Activated CD8-positive, alpha-beta memory T cell treated with anti-CD3 and anti-CD28 coated beads, Interleukin-2, amount 10 ng/mL, durations not matched to agents 7 days and 5 days (primary cell): ENCODE data around the gene DDR2. TPM values are rescaled to one million over a fixed set of nuclear protein-coding genes. Genes with fewer than 3 reads are reported as not detected.
"Not testable (repeated sequence)": the region's sequence is repeated elsewhere in the genome, so short reads cannot be mapped to it uniquely, and the experiment has no call there.

ENCODE experiments used
- ATAC-seq: fragments of 150-1000 bp; cut with Tn5 transposase; one replicate; pipeline ENCODE4 v1.10.0; 2021; ENCODE audit warnings: moderate library complexity
- CTCF ChIA-PET: fragments of 350-600 bp; sonication (Branson Sonifier 250); formaldehyde crosslinking; loops from one replicate; lab custom pipeline; 2021; ENCODE audit warnings: antibody characterized with exemption; lab: Charles Lee
- DNase-seq: peaks from one replicate; pipeline ENCODE4 v3.0.0-alpha.2; 2020
- H3K27ac Mint-ChIP-seq: one replicate; pipeline ENCODE4 v1.8.0; 2021; ENCODE audit warnings: mild to moderate bottlenecking, mixed read lengths
- H3K27me3 Mint-ChIP-seq: one replicate; pipeline ENCODE4 v1.8.0; 2021; ENCODE audit warnings: mixed read lengths
- H3K36me3 Mint-ChIP-seq: one replicate; pipeline ENCODE4 v1.8.0; 2021; ENCODE audit warnings: mild to moderate bottlenecking, mixed read lengths
- H3K4me1 Mint-ChIP-seq: one replicate; pipeline ENCODE4 v1.8.0; 2021; ENCODE audit warnings: mixed read lengths
- H3K4me3 Mint-ChIP-seq: one replicate; pipeline ENCODE4 v1.8.0; 2021; ENCODE audit warnings: mild to moderate bottlenecking, moderate library complexity, mixed read lengths
- H3K9me3 Mint-ChIP-seq: one replicate; pipeline ENCODE4 v1.8.0; 2022; ENCODE audit warnings: low read depth, mixed read lengths
- total RNA-seq, 2 experiments: library from RNA; stranded (reverse); gene quantifications; one replicate each; pipeline ENCODE4 v1.2.3, GENCODE V29; 2021

The DDR2 gene
- under 1 TPM; 0.16 to 0.18 TPM for total RNA-seq

DNA sequence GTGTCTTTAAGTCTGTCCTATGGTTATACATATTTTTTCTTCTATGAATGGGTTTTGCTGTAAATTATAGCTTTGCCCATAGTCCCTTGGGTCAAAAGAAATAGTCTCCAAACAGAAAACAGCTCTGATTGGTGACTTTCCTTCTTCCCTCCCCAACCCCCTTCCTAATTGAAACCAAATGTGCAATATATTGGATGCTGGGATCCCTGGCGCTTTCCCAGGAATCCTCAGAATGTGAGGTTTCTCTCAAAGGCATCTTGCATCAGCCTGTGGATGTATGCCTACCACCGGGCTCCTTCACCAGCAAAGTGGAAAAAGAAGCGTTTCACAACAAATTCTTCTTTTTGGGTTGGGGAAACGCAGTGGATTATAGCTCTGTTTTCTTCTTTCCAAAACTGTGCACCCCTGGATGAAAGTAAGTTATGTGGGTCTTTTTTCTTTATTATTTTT lies at the start of gene DDR2:
Gene DDR2, plus strand, starts transcription at position 248 of the 450 bp plus-strand sequence. CDS start 86,600 bp downstream, outside the sequence.
- Mint-ChIP-seq H3K27ac (no peak within 1 kb of the TSS), H3K4me3 (no peak within 1 kb of the TSS), H3K36me3 (no peaks in the 10 kb centered on the region), H3K27me3 (peaks cover 6% of the 10 kb centered on the region), H3K9me3 (no peaks in the 10 kb centered on the region), H3K4me1 (peaks cover 4% of the 10 kb centered on the region)
- CTCF ChIA-PET, result interaction anchor here (1.7 kb wide), 1 partner anchor 19 kb away, joined by 5 read pairs; no protein-coding TSS in a partner anchor
- no peak for ATAC-seq
- DNase-seq, result no peak

DNA sequence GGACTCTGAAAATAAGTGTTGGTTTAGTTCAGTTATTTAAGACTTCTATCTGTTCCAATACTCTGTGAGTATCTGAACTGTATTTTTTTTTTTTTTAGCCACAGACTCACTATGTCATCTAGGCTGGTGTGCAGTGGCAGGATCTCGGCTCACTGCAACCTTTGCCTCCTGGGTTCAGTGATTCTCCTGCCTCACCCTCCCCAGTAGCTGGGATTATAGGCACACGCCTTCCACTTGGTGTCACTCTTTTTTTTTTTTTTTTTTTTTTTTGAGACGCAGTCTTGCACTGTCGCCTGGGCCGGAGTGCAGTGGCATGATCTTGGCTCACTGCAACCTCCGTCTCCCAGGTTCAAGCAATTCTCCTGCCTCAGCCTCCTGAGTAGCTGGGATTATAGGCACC lies 49.4 kb upstream of the DDR2 start:
- DNase-seq, CTCF ChIA-PET, H3K36me3 Mint-ChIP-seq, ATAC-seq, H3K27ac Mint-ChIP-seq, H3K4me1 Mint-ChIP-seq, H3K4me3 Mint-ChIP-seq, H3K27me3 Mint-ChIP-seq, H3K9me3 Mint-ChIP-seq: not testable (repeated sequence)

DNA sequence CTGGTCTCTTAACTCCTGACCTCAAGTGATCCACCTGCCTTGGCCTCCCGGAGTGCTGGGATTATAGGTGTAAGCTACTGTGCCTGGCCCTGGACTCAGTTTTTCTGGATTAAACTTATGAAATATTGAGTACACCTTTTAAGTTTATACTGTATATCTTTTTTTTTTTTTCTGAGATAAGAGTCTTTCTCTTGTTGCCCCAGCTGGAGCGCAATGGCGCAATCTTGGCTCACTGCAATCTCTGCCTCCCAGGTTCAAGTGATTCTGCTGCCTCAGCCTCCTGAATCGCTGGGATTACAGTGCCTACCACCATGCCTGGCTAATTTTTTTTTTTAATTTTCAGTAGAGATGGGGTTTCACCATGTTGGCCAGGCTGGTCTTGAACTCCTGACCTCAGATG lies 47.2 kb upstream of the DDR2 start:
- H3K4me3 Mint-ChIP-seq, H3K9me3 Mint-ChIP-seq, H3K27ac Mint-ChIP-seq, ATAC-seq, DNase-seq, CTCF ChIA-PET, H3K27me3 Mint-ChIP-seq, H3K4me1 Mint-ChIP-seq: not testable (repeated sequence)
- peaks cover 14% of the 10 kb centered on the region for H3K36me3 Mint-ChIP-seq

DNA sequence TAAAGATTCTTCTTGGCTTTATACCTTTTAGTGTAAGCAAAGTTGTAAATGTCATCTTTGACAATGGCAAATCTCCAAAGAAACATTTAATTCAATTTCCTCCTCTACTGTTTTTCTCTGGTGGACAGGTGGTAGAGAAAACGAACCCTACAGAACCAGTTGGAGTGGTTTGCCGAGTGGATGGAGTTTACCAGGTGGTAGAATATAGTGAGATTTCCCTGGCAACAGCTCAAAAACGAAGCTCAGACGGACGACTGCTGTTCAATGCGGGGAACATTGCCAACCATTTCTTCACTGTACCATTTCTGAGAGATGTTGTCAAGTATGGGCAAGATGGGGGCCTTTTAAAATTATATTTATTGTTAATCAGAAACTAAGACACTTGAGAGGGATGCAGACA lies 44.9 kb upstream of the DDR2 start:
- CTCF ChIA-PET, result no interaction called here
- Mint-ChIP-seq H3K9me3 (no peaks in the 10 kb centered on the region), H3K4me3 (no peak overlapping the region), H3K4me1 (no peaks in the 10 kb centered on the region), H3K27ac (no peak overlapping the region), H3K36me3 (peaks cover 17% of the 10 kb centered on the region), H3K27me3 (no peaks in the 10 kb centered on the region)
- ATAC-seq (no peak), DNase-seq (no peak)

DNA sequence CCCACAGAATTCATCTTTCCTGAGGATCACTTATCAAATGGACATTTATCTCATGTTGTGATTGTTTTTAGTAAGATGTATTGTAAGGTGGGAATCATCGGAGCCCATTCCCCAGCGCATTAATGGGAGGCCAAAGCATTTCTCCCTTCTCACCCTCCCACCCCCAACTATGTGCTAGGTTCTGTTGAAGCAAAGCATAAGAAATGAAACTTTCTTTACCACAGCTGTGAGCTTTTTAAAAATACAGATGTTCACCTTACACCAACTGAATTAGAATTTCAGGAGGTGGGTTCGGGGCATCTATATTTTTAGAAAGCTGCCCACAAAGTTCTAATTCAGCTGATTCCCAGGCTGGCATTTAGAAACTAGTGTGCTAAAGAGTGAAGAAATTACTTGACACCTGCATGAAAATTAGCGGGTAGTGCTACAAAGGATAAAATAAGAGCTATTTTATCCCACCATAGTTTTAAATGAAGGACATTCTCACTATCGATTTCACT lies 44.5 kb upstream of the DDR2 start:
- no peak overlapping the region for H3K27ac Mint-ChIP-seq
- H3K4me1 Mint-ChIP-seq, result no peaks in the 10 kb centered on the region
- H3K4me3 Mint-ChIP-seq, result no peak overlapping the region
- H3K27me3 Mint-ChIP-seq, result no peaks in the 10 kb centered on the region
- CTCF ChIA-PET, result no interaction called here
- ATAC-seq, result no peak
- H3K9me3 Mint-ChIP-seq, result no peaks in the 10 kb centered on the region
- peaks cover 21% of the 10 kb centered on the region for H3K36me3 Mint-ChIP-seq
- no peak for DNase-seq

DNA sequence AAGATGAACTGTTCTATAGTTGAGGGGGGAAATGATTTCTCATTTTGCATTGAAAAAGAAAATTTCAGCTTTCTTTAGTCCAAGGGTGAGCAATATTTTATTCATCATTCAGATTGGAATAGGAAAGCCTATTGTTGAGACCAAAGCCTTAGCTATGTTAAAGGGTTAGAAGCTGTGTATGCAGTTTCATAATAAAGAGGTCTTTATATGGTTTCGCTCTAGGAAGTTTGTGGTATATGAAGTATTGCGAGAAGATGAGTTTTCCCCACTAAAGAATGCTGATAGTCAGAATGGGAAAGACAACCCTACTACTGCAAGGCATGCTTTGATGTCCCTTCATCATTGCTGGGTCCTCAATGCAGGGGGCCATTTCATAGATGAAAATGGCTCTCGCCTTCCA lies 42.2 kb upstream of the DDR2 start:
- H3K36me3 Mint-ChIP-seq, result peaks cover 21% of the 10 kb centered on the region
- H3K27ac Mint-ChIP-seq, result no peak overlapping the region
- no peaks in the 10 kb centered on the region for H3K9me3 Mint-ChIP-seq
- no peaks in the 10 kb centered on the region for H3K27me3 Mint-ChIP-seq
- ATAC-seq (no peak), DNase-seq (no peak)
- no peak overlapping the region for H3K4me3 Mint-ChIP-seq
- CTCF ChIA-PET, result interaction anchor here (0.8 to 1.0 kb wide), 2 partner anchors 13 to 23 kb away, joined by 3 read pairs; no protein-coding TSS in a partner anchor
- no peaks in the 10 kb centered on the region for H3K4me1 Mint-ChIP-seq

DNA sequence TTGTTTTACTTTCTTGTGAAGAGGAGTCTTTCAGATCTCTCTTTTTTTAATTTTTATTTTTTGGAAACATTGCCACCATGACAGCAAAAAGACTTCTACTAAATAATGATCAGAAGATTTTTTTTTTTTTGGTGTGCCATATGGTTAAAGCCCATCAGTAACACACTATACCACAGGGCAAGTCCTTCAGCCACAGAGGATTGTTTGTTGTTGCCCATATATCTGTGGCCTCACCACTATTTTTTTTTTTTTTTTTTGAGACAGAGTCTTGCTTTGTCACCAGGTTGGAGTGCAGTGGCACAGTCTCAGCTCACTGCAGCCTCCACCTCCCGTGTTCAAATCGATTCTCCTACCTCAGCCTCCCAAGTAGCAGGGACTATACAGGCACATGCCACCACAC lies 41.6 kb upstream of the DDR2 start:
- H3K4me1 Mint-ChIP-seq, result no peaks in the 10 kb centered on the region
- no peak overlapping the region for H3K27ac Mint-ChIP-seq
- H3K9me3 Mint-ChIP-seq, result no peaks in the 10 kb centered on the region
- no peak overlapping the region for H3K4me3 Mint-ChIP-seq
- CTCF ChIA-PET, result interaction anchor here (0.6 to 0.8 kb wide), 2 partner anchors 13 to 762 kb away, joined by 3 read pairs; no protein-coding TSS in a partner anchor
- H3K36me3 Mint-ChIP-seq, result peaks cover 21% of the 10 kb centered on the region
- ATAC-seq, result no peak
- H3K27me3 Mint-ChIP-seq, result no peaks in the 10 kb centered on the region
- DNase-seq, result no peak

DNA sequence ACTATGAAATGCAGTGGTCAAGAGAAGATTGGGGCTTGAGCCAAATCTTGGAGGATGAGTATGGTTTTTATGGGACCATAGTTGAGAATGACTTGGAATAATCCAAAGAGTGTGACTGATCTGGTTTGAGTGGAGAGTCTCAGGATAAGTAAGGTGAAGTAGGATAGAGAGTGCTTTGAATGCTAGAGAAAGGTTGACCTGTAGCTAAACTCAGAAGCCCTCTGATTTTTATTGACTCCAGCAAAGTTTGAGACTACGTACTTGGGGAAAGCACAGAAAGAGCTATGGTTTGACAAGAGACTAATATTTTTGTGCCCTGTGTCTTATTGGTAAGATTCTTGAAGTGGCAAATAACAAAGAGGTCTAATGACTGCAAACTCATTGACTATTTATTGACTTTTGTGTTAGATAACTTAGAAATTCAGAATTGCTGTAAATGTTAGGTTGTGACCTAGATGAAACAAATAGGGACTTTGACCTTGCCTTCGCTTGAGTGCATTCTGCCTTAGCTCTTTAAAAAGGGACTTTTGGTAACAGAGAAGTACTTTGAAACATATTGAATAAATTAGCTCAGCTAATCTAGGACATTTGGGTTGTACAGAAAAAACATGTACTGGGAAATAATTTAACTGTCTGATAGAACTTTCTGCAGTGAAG lies 35.6 kb upstream of the DDR2 start:
- no peak overlapping the region for H3K27ac Mint-ChIP-seq
- ATAC-seq (no peak), DNase-seq (no peak)
- H3K27me3 Mint-ChIP-seq, result no peaks in the 10 kb centered on the region
- H3K9me3 Mint-ChIP-seq, result no peaks in the 10 kb centered on the region
- H3K36me3 Mint-ChIP-seq, result peaks cover 20% of the 10 kb centered on the region
- CTCF ChIA-PET, result no interaction called here
- no peak overlapping the region for H3K4me3 Mint-ChIP-seq
- H3K4me1 Mint-ChIP-seq, result no peaks in the 10 kb centered on the region

DNA sequence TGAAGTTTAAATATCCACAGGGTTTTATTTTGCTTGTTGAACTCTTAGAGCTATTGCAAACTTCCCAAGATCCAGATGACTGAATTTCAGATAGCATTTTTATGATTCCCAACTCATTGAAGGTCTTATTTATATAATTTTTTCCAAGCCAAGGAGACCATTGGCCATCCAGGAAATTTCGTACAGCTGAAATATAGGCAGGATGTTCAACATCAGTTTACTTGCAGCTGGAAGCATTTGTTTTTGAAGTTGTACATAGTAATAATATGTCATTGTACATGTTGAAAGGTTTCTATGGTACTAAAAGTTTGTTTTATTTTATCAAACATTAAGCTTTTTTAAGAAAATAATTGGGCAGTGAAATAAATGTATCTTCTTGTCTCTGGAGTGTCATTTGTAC lies 32.8 kb upstream of the DDR2 start:
- Mint-ChIP-seq H3K9me3 (no peaks in the 10 kb centered on the region), H3K4me1 (no peaks in the 10 kb centered on the region), H3K27me3 (no peaks in the 10 kb centered on the region), H3K4me3 (no peak overlapping the region), H3K27ac (no peak overlapping the region), H3K36me3 (peaks cover 22% of the 10 kb centered on the region)
- ATAC-seq, result no peak
- CTCF ChIA-PET, result interaction anchor here (0.6 to 1.2 kb wide), 2 partner anchors 14 to 24 kb away, joined by 3 read pairs; no protein-coding TSS in a partner anchor
- no peak for DNase-seq

DNA sequence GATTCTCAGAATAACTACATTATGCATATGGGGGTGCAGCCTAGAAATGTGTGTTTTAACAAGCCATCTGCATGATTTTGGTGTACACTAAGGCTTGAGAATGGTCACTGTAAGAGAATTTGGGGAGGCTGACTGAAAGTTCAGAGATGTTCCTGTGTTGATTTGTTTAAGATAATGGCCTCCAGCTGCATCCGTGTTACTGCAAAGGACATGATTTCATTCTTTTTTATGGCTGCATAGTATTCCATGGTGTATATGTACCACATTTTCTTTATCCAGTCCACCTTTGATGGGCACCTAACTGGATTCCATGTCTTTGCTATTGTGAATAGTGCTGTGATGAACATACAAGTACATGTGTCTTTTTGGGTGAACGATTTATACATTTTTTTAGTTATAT lies 29.1 kb upstream of the DDR2 start:
- H3K27ac Mint-ChIP-seq, CTCF ChIA-PET, H3K9me3 Mint-ChIP-seq, H3K27me3 Mint-ChIP-seq, ATAC-seq, H3K4me1 Mint-ChIP-seq, DNase-seq, H3K4me3 Mint-ChIP-seq: not testable (repeated sequence)
- H3K36me3 Mint-ChIP-seq, result peaks cover 22% of the 10 kb centered on the region

DNA sequence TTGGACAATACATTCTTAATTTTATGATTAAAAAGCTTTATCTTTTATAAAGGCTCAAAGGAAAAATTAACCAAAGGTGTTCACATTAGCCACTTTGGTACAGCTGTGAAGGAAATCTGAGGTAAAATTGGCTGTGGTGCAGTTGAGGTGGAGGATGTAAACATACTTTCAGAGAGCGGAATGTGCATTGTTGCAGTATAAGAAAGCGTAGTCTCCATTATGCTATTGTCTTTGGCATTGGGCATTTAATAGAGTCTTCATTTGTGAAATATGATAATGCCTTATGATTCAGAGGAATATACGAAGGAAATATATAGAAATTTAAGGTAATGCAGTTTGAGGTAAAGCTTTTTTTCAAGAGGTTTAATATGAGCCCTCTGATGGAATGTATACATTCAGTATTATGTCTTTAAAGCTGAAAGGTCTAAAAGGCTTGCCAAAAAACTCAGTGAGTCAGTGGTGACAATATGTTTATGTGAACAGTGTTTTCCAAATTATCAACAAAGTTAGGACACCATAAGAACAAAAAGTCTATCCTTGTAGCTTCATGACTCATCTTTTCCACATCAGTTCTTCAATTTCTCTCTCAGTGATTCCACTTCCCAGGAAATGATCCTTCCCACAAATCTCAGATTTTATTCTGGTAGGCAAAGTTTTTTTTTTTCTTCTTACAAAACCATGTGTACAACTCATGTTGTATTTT lies 26.9 kb upstream of the DDR2 start:
- Mint-ChIP-seq H3K4me1 (no peaks in the 10 kb centered on the region), H3K27me3 (no peaks in the 10 kb centered on the region), H3K4me3 (no peak overlapping the region), H3K27ac (no peak overlapping the region), H3K36me3 (peaks cover 17% of the 10 kb centered on the region), H3K9me3 (no peaks in the 10 kb centered on the region)
- DNase-seq (no peak), ATAC-seq (no peak)
- CTCF ChIA-PET, result interaction anchor here (0.6 kb wide), 1 partner anchor 66 kb away, joined by 3 read pairs; no protein-coding TSS in a partner anchor

DNA sequence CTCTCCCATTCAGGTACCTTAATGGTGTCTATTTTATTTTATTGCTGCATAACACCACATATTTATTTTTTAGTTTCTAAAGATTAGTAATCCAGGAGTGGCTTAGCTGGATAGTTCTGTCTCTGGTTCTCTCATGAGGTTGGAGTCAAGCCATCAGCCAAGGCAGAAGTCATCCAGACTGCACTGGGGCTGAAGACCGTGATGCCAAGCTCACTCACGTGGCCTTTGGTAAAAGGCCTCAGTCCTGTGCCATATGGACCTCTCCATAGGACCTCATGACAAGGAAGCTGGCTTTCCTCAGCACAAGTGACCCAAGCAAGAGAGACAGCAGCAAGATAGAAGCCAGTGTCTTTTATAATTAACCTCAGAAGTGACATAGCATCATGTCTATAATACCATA lies 23.0 kb upstream of the DDR2 start:
- no peak overlapping the region for H3K4me3 Mint-ChIP-seq
- DNase-seq, result no peak
- CTCF ChIA-PET, result no interaction called here
- H3K9me3 Mint-ChIP-seq, result no peaks in the 10 kb centered on the region
- no peak overlapping the region for H3K27ac Mint-ChIP-seq
- H3K36me3 Mint-ChIP-seq, result no peaks in the 10 kb centered on the region
- ATAC-seq, result no peak
- no peaks in the 10 kb centered on the region for H3K27me3 Mint-ChIP-seq
- no peaks in the 10 kb centered on the region for H3K4me1 Mint-ChIP-seq

DNA sequence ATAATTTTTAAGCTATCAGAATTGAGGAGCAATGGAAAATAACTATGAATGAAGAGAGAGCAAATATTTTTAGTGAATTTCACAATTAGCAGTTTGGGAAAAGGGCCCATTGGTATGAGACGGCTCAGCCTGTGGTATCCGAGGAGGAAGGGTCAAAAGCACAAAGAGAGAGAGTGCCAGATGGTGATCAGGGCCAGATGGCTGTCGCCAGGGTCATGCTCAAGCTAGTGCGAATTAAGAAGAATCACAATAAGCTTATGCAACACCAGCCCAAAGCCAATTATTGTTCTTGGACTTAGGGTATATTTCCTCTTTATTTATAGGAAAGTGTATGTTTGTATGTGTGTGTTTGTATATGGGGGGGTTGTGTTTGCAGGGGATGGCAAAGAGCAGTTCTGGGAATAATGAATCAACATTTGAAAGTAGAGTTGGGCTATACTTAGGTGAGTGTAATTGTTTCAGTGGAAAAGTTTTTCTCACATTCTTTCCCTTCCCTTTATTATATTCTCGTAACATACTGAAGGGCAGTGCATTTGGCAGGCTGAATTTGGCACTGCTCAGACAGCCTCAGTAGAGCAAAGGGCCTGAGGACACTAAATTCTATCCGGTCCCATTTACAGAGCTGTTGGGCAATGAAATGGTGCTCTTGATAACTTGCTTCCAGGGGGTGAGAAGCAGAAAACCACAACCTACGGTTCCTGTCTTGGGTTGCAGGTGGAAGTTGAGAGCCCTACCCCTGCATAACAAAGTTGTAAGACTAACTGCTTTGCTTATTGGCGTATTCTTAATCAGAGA lies 19.5 kb upstream of the DDR2 start:
- CTCF ChIA-PET, result interaction anchor here (0.9 to 2.0 kb wide), 7 partner anchors 13 to 703 kb away, joined by 3 to 6 read pairs (median 4); partner anchors contain the start of gene DDR2
- ATAC-seq, result no peak
- Mint-ChIP-seq H3K9me3 (peaks cover 3% of the 10 kb centered on the region), H3K36me3 (no peaks in the 10 kb centered on the region), H3K27ac (no peak overlapping the region), H3K4me3 (no peak overlapping the region), H3K27me3 (no peaks in the 10 kb centered on the region), H3K4me1 (no peaks in the 10 kb centered on the region)
- no peak for DNase-seq
